ENCODE data around the gene MRPS6.
A peak's percentile ranks its signal among the peaks of the same experiment; 100 is the strongest.

MRPS6 gene

DNA sequence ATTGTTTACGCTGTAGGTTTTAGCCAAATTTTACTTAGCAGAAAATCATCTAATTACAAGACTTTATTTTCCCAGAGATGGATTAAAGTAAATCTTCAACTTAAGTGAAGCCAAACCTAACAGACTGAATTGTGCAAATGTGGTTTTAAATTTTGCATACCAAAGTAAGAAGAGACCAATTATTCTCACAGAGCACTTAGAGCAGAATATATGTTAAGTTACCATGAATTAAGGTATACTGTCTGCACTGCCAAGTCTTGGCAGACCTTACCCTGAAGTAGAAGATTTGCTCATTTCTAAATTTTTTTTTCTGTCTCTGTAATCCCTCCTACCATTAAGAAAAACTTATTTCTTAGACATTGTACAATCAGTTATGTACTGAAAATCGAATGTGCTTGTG, 24.1 kb downstream of the MRPS6 start:
- no peak for DNase-seq (ENCODE audit: low read depth in 2 of 3, low spot score in 1 of 3)

DNA sequence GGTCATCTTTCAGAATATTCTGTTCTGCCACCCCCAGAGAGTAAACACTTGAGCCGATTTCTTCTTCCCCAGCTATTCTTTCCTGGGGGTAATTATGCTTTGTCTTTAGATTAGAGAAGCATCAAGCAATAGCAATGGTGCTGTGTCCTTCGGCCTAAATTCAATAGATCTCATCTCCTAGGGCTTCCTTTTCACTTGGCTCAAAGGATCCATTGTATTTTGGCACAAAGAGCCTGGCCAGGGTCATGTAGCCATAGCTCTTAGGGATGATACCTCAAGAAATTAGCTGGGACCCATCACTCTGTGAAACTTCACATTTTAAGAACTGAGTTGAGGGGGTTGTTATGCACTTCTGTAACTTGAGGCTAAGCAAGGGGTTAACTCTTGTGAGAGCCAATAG, 27.0 kb downstream of the MRPS6 start:
- DNase-seq (ENCODE audit: low read depth in 2 of 3, low spot score in 1 of 3): no peak

DNA sequence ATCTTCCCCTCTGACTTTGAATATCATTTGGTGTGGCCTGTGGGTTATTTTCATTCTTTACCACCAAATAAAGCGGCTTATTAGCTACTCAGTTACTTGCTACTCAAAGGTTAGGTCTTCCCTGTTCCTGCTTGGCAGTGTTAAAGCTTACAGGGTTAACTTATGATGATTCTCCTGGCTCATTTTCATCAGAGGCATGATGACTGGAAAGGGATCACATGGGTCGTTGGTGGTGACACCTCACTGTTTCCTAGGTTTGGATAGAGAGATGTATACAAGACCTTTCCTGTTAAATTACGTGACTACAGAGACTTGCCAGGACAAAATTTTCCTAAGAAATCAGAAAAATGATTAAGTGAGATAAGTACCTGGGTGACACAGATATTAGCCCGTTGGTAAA, 27.4 kb downstream of the MRPS6 start:
- no peak for DNase-seq (ENCODE audit: low read depth in 2 of 3, low spot score in 1 of 3)

DNA sequence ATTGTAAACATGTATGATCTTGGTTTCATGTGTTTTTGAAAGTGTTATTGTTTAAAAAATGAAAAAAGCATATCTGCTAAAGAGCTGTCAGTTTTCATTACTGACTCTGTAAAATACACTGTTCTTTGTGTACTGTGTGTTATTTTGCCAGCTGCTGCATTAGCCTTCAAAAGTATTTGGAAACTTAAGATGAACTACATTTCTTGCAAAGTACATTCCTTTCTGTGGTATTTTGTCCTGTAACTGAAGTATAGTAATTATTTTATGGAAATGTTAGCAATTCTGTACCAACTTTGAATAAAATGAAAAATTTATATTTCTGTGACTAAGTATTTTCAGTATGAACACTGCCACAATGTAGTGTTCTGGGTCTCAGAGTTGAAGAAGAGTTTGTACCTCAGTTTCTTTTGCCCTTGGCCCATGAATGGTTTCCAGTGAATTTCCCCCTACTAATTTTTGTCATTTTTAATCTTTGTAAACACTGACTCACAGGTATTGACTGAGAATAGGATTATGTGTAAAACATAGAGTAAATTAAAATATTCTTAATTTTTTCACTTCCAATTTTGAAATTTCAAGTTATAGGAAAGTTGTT, 32.7 kb downstream of the MRPS6 start:
- DNase-seq (ENCODE audit: low read depth in 2 of 3, low spot score in 1 of 3): no peak

DNA sequence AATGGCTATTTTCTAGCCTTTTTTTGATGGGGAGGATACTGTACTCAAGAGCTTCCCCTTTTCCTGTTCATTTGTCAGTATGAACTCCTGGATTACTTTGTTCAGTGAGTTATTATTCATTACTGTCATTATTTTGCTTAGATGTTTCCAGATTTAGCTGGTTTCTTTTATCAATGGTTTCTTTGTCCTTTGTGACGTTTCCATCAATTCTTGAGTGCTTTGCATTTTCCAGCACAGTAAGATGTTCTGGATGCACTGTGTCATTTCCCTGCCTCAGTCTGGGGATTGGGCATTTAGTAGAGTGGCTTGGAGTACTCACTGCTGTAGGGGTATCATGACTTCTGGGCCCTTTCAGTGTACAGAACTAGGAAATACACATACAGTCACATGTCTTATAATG, 34.2 kb downstream of the MRPS6 start:
- no peak for DNase-seq (ENCODE audit: low read depth in 2 of 3, low spot score in 1 of 3)

DNA sequence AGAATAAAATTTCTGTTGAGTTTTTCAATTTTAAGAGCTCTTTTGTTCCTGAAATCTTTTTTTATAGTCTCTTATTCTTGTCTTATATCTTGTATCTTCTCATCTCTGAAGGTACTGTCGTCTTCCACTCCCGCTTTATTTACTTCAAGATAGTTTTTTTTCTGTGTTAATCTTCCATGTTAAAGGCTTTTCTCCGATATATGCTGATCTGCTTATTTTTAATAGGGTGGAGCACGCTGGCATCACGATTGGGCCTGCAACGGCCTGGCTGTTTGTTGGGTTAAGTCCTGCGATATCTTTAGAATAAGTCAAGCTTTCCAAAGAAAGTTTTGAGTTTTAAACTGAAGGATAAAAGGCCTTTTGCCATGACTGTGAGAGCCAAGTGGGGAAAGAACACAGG, 35.7 kb downstream of the MRPS6 start:
- DNase-seq (ENCODE audit: low read depth in 2 of 3, low spot score in 1 of 3): no peak

DNA sequence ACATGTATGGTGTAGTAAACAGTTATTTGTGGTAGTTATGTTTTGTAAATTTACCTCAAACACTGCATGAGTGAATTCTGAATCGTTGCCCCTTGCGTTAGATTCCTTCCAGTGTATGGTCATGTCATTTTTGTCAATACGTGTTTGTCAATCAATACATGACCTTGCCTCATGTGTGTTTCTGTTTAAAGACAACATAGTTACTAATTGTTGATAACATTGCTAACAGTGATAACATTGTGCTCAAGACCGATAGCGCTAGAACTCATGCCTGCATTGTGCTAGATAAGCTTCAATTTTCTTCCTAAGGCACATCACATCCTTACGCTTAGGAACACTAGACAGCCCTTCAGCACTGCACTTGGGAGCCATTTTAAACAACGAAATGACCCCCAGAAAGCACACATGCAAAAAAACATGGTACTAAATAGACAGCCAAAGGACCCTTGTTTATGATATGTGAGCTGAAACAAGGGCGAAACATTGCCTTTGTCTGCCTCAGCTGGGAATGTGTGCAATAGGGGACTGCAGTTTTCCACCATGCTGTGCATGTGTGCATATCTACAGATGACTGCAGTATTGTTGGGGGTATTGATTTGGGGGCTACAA, 37.3 kb downstream of the MRPS6 start:
- DNase-seq (ENCODE audit: low read depth in 2 of 3, low spot score in 1 of 3): no peak

DNA sequence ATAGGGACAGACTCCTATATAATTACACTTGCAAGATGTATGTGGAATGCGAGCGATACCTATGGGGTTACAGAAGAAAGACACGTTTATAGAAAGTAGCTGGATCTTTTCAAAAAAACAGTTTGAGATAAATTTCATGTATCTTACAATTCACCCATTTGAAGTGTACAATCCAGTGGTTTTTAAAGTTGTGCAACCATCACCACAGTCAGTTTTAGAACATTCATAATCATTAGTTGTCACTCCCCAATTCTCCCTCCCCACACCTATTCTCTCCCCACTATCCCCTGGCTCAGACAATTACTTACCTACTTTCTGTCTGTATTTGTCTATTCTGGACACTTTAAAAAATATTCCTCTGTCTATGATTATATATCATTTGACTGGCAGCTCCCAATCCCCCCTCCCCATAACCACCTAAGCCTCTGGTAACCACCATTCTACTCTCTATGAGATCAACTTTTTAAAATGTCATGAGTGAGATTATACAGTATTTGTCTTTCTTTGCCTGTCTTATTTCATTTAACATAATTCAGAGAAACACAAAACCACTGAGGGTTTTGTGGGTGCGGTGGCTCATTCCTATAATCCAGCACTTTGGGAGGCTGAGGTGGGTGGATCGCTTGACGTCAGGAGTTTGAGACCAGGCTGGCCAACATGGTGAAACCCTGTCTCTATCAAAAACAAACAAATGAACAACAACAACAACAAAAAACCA, 39.1 kb downstream of the MRPS6 start:
- DNase-seq (ENCODE audit: low read depth in 2 of 3, low spot score in 1 of 3): no peak

DNA sequence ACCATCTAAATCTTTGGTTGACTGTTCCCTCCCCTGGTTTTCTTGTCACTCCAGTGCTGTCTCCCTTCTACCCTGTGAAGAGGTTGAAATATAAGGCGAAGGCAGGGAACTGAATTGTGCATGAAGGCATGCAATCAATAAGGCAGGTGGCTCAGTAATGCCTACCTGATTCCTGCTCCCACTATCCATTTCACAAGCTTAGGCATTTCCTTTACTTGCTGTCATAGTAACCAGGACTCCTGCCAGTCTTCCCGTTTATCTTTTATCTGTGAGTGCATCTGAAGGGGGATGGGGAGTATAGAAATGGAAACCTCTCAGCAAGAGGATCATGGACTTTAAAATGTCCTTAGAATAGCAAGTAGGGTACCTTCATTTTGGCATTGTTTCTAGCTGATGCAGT, 40.5 kb downstream of the MRPS6 start:
- DNase-seq (ENCODE audit: low read depth in 2 of 3, low spot score in 1 of 3): no peak

DNA sequence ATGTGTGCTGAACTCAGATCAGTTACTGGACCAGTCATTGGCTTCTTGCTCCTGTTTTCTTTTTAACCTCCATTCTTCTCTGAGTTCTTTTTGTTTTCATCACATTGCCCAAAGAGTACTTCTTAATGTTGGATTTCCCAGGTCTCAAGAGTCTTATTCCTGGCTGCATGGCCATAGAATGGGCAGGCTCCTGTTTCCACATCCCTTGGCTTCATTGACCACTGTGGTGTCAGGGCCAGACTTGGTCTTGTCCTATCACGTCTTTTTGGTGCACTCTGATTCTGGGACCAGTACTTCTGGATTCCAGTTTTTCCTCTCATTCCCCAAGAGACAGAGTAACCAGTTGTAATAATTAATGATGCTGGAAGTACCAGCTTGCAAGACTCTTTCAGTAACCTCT, 41.8 kb downstream of the MRPS6 start:
- no peak for DNase-seq (ENCODE audit: low read depth in 2 of 3, low spot score in 1 of 3)

DNA sequence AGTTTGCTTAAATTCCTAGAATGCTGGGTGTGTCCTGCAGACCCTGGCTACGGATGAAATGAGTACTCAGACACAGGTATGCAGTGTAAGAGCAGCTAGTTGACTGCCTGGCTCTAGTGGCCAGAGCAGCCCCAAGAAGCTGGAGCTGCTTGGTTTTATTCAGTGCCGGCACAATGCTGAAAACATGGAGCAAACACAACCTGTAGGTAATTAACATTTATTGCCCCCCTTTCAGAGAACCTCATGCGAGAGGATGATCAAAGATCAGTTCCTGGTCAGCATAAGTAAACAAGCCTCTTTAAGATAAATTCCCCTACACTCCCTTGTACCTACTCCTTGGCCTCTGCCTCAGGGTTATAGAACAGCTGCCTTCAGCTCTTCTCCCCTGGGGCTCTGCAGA, 43.2 kb downstream of the MRPS6 start:
- no peak for DNase-seq (ENCODE audit: low read depth in 2 of 3, low spot score in 1 of 3)

DNA sequence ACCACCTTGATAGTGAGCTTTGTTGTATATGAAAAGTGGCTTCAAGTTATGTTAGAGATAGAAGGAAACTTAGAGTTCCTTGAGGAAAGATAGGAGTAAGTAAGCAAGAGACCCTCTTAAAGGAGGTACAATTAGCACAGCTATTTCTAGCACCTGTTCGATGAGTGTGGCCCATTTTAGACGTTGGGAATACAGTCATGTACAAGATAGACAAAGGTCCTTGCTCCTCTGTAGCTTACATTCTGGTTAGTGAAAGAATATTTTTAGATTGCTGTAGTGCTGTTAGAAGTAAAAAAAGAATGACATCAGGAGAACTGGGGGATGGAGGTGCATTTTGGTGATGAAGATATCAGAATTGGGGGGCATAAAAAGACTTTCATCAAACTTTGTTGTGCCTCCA, 47.5 kb downstream of the MRPS6 start:
- DNase-seq (ENCODE audit: low read depth in 2 of 3, low spot score in 1 of 3): no peak

DNA sequence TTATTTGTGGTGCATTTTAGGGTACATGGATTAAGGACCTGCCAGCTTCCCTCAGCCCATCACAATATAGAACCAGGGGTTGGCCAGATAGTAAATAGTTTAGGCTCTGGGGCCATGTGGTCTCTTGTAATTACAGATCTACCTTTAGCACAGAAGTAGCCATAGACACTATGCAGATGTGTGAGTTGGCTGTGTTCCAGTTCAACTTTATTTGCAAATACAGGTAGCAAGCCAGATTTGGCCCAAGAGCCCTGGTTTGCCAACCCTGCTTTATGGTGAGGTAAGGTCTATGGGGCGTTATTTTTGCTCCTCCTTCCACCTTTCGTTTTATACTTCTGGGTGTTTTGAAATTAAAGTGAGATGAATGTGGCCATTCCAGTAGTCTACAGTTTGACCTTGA, 48.7 kb downstream of the MRPS6 start:
- no peak for DNase-seq (ENCODE audit: low read depth in 2 of 3, low spot score in 1 of 3)

DNA sequence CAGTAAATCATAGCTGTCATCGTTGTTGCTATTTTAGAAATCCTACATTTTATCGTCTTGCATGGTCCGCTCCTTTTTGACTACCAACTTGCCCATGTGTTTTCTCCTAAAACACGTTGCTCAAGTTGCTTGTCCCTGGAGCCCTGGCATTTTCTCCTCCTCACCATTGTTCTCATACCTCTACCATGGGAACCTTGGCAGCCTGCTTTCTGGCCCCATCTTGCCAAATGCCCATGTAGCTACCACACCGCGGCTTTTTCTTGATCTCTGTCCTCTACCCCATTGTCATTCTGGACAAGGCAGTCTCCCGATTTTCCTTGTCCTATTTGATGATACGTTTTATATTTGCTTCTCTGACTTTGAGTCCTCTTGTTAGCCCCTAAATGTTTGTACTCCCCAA, 50.2 kb downstream of the MRPS6 start:
- DNase-seq (ENCODE audit: low read depth in 2 of 3, low spot score in 1 of 3): no peak

DNA sequence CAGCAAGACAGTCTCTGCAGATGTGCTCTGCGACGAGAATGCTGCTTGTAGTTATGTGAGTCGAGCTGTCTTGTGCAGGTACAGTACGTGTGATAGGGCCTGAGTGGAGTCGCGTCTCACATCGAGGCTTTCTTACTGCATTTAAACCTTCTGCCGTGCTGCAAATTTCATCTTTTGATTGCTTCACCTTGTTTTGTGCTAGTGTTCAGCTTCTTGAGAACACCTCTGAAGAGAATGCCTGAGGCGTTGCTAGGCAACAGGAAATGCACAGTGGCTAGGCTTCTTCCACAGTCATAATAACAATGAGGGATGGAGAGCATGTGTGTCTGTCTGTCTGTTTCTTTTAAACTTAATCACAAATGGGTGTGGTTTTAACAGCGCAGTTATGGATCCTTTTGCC, 52.9 kb downstream of the MRPS6 start:
- DNase-seq (ENCODE audit: low read depth in 2 of 3, low spot score in 1 of 3): no peak

DNA sequence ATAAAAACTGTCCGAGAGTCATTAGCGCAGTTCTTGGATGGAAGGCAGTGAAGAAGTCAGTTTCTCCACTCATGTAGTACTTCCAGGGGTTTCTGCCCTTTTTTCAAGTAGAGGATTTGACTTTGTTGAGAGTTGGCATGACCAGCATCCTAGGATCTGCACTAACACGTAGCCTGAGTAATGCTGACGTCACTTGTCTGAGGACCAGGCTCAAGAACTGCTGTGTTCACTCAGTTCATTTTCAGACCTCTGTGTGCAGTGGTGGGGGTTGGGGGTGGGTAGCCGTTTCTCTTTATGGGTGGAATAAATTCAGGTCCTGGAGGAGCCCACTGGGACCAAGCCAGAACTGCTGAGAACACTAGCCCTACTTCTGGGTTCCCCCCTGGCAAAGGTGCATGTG, 53.3 kb downstream of the MRPS6 start:
- no peak for DNase-seq (ENCODE audit: low read depth in 2 of 3, low spot score in 1 of 3)

DNA sequence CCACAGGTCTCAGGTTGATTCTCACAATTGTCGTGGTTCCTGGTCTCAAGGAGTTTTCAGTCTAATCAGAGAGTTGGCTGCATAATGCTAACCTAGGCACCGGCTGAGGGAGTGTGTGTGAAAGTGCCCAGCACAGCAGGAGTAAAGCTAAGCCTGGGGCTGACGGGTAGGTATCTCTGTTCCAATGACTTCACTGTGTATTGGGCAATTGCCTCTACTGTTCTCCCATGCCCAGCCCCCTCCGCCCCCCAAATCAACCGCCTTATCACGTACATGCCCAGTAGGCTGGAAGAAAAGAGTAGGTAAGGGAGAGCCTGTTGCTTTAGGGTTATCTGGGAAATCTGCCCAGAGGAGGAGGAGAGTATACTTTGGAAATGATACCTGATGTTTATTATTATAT, 54.7 kb downstream of the MRPS6 start:
- no peak for DNase-seq (ENCODE audit: low read depth in 2 of 3, low spot score in 1 of 3)

DNA sequence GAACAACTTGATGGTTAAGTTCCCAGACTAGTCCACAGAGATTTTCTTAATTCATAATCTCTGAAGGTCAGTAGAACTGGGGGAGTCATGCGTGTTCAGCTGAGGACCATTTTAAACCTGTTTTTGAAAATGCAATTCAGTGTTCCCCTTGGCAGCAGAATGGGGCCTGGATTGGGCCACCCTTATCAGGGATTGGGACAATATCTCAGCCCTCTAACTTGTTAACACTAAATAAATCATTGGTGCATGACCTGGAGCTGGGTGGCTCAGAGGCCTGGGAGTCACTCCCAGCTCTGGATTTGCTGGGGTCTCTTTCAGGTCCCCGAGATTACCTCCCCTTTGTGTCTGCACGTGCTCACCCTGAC, 55.3 kb downstream of the MRPS6 start:
- DNase-seq (ENCODE audit: low read depth in 2 of 3, low spot score in 1 of 3): no peak

DNA sequence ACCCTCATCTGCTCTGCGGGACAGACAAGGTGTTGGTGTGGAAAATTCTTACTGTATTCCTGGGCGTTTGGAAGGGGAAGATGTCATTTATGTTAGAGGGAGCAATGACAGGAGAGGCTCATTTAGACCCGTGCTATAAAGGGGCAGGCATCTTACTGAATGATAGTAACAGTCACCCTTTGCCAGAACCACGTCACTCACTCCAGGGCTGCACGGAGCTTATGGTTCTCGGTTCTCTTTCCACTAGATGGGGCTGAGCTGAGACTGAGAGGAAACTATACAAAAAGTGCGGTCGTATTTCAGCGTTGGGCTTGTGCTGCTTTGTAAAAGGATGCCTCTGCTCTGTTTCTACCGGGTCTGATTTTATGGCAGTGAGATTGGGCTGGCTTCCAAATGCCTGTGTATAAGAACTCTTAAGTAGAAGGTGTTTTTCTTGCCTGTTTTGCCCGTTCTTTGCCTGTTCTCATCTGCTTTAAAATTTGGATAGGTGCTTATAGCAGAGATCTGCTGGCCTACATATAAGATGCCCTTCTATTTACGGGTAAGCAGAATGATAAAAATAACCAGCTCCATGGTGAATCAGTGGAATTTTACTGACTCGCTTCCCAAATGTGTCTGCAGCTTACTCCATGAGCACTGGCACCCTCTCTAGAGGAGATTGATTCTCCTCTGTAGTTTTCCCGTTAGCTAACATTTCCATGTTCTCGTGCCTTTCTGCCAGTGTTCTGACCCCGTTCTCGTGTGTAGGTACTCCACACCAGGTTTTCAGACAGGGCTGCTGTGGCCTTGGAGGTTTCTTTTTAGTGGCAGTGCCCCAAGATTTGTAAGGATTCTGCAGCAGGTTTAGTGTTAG, 55.9 kb downstream of the MRPS6 start:
- DNase-seq (ENCODE audit: low read depth in 2 of 3, low spot score in 1 of 3): peak; percentile 60 to 75 (median 62)

DNA sequence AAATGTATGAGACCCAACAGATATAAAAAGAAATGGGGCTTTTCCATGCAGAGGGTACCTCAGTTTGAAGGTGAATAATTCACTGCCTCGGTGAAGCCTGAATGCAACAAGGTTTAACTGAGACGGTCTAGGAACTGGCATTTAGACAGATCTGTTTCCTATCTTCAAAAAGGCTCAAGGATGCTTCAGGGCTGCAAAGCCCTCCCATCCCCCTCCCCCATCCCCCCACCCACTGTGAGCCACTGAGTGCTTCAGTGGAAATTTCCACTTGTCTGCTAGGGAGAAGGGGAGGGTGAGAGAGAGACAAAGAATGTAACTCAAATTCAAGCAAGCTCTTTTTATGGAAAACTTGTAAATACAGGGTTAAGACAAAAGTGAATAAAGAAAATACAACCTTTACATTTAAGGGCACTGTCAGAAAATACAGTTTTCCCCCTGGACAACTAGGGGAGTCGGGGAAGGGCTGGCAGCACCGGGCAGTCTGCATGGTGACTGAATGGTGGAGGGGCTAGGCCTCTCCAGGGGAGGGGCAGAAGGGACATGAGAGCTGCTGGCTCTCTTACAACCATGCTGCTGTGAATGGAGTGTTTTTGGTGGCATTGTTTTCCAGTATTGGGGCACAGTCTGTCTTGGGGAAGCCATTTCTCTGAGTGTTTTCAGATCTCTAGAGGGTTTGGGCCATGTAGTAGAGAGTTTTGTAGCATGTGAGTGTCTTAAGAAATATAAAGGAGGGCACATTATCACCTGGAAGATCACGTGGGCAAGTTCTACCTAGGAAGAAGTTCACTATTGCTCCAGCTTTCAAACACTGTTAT, 56.7 kb downstream of the MRPS6 start:
- no peak for DNase-seq (ENCODE audit: low read depth in 2 of 3, low spot score in 1 of 3)

DNA sequence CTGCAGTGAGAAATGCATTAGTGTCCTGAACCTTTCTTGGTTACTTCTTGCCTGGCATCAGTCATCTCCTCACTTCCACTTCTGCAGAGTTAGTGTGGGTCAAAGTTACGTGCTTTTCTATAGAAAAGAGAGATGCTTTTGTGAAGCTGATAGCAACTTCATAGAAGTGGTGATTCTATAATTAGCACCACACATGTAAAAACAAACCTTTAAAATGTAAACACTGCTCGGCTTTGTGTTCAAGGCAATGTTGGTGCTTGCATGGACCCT, 57.3 kb downstream of the MRPS6 start:
- DNase-seq (ENCODE audit: low read depth in 2 of 3, low spot score in 1 of 3): no peak

Measured in stimulated activated CD4-positive, alpha-beta T cell treated with anti-CD3 and anti-CD28 coated beads, Interleukin-12 subunit alpha, Interleukin-12 subunit beta, amount 100 ng/mL, for 48 hours (primary cell).